ENCODE results near the gene TMEM100. TPM values are rescaled to one million over a fixed set of nuclear protein-coding genes. Genes with fewer than 3 reads are reported as not detected.

Gene TMEM100
- total RNA-seq, 1 experiment from 2014 or later, result not detected

DNA sequence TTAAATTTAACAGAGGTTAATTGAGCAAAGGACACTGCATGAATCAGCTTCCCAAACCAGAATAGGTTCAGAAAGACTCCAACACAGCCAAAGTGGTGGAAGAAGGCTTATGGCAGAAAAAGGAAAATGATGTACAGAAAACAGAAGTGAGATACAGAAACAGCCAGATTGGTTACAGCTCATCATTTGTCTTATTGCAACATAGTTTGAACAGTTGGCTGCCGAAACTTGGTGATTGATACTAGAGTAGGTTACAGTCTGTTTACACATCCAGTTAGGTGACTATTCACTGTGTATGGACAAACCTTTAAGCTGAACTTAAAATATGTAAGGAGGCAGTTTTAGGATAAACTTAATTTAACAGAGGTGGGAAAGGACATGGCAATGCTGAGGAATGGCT lies 18.3 kb downstream of the TMEM100 start:
- H3K9me3 ChIP-seq (ENCODE audit: insufficient read depth, low read depth), result no peaks in the 10 kb centered on the region
- H3K9me2 ChIP-seq (ENCODE audit: insufficient read depth), result no peaks in the 10 kb centered on the region
- H3K4me3 ChIP-seq, result no peak overlapping the region
- intact Hi-C loops (cut with micrococcal nuclease; ENCODE audit: unreplicated experiment), result no loop called here
- H2AFZ ChIP-seq, result no peak overlapping the region
- peaks cover 25% of the 10 kb centered on the region; the same call in 1 of the 2 replicates for H3K27me3 ChIP-seq (ENCODE audit: insufficient read depth, low read depth)
- H4K20me1 ChIP-seq (ENCODE audit: insufficient read depth), result no peaks in the 10 kb centered on the region
- TF ChIP-seq, protein P1, sequence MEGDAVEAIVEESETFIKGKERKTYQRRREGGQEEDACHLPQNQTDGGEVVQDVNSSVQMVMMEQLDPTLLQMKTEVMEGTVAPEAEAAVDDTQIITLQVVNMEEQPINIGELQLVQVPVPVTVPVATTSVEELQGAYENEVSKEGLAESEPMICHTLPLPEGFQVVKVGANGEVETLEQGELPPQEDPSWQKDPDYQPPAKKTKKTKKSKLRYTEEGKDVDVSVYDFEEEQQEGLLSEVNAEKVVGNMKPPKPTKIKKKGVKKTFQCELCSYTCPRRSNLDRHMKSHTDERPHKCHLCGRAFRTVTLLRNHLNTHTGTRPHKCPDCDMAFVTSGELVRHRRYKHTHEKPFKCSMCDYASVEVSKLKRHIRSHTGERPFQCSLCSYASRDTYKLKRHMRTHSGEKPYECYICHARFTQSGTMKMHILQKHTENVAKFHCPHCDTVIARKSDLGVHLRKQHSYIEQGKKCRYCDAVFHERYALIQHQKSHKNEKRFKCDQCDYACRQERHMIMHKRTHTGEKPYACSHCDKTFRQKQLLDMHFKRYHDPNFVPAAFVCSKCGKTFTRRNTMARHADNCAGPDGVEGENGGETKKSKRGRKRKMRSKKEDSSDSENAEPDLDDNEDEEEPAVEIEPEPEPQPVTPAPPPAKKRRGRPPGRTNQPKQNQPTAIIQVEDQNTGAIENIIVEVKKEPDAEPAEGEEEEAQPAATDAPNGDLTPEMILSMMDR (conservative IDR thresholded peaks at IDR 0.05), result no peak
- no peak for DNase-seq
- H3K36me3 ChIP-seq (ENCODE audit: low read depth), result no peaks in the 10 kb centered on the region
- POLR2A ChIA-PET (ENCODE audit: unreplicated experiment), result interaction anchor here (0.6 kb wide), 1 partner anchor 1488 kb away, joined by 3 read pairs; no protein-coding TSS in a partner anchor
- BruUV-seq (replicated peaks), result no TSS peak
- H3F3A ChIP-seq (ENCODE audit: insufficient read depth, low read depth), result 0 out of 2 replicates have a peak, but pooled peaks cover 5% of the 10 kb centered on the region
- peaks cover 32% of the 10 kb centered on the region for H3K4me1 ChIP-seq (replicated peaks; ENCODE audit: insufficient read depth)
- no peak overlapping the region for H3K27ac ChIP-seq
- CTCF ChIA-PET, result no interaction called here
- no peak overlapping the region for H3K4me2 ChIP-seq
- H3K79me2 ChIP-seq (ENCODE audit: low read depth), result no peaks in the 10 kb centered on the region

DNA sequence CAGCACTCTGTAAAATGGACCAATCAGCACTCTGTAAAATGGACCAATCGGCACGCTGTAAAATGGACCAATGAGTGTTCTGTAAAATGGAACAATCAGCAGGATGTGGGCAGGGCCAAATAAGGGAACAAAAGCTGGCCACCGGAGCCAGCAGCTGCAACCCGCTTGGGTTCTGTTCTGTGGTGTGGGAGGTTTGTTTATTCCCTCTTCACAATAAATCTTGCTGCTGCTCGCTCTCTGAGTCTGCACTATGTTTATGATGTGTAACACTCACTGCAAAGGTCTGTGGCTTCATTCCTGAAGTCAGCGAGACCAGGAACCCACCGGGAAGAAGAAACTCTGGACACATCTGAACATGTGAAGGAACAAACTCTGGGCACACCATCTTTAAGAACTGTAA lies 20.5 kb downstream of the TMEM100 start:
- intact Hi-C loops (cut with micrococcal nuclease; ENCODE audit: unreplicated experiment), result no loop called here
- H3K9me2 ChIP-seq (ENCODE audit: insufficient read depth), result no peaks in the 10 kb centered on the region
- no peaks in the 10 kb centered on the region for H3K79me2 ChIP-seq (ENCODE audit: low read depth)
- H3K4me3 ChIP-seq, result no peak overlapping the region
- BruUV-seq (replicated peaks), result no TSS peak
- POLR2A ChIA-PET (ENCODE audit: unreplicated experiment), result no interaction called here
- CTCF ChIA-PET, result no interaction called here
- H3K27me3 ChIP-seq (ENCODE audit: insufficient read depth, low read depth), result peaks cover 48% of the 10 kb centered on the region
- peaks cover 18% of the 10 kb centered on the region for H3K4me1 ChIP-seq (replicated peaks; ENCODE audit: insufficient read depth)
- no peak overlapping the region for H2AFZ ChIP-seq
- no peak overlapping the region for H3K4me2 ChIP-seq
- no peaks in the 10 kb centered on the region for H3K9me3 ChIP-seq (ENCODE audit: insufficient read depth, low read depth)
- TF ChIP-seq, protein P1 (conservative IDR thresholded peaks at IDR 0.05), result no peak
- TF ChIP-seq EZH2 (IDR thresholded peaks at IDR 0.05; ENCODE audit: low read depth), result no peak
- no peaks in the 10 kb centered on the region for H4K20me1 ChIP-seq (ENCODE audit: insufficient read depth)
- DNase-seq, result no peak
- no peaks in the 10 kb centered on the region for H3K36me3 ChIP-seq (ENCODE audit: low read depth)
- no peak overlapping the region for H3K27ac ChIP-seq
- H3F3A ChIP-seq (ENCODE audit: insufficient read depth, low read depth), result 0 out of 2 replicates have a peak, but pooled peaks cover 2% of the 10 kb centered on the region

DNA sequence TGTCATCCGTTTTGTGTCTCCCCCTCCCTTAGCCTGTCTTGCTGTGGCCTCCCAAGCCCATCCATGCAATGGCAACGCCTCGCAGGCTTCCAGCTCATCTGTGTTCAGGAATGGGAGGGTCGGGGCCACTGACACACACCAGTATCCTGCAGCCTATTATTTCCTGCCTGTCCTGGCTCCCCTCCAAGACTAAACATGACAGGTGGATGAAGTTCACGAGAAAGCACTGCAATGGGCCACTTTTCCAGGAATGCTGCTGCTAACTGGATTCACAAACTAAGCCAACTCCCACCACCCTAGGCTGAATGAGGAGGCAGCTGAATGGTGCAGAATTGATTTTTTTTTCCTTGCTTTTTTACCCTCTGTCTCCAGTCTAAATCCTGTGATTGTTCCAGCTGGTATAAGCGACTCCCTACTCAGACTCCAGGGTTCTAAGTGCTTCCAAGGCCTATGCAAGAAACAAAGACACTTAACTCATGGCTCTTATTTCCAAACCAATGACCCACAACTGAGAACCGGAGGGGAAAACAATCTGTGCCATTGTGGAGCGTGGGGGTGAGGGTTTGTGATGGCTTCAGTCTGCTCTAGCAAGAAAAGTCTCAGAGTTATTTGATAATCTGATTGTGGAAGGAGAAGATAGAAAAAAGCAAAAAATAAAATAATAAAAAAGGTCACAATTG lies 23.3 kb downstream of the TMEM100 start:
- no peak for DNase-seq
- no peaks in the 10 kb centered on the region for H3K9me2 ChIP-seq (ENCODE audit: insufficient read depth)
- H3K79me2 ChIP-seq (ENCODE audit: low read depth), result no peaks in the 10 kb centered on the region
- ChIA-PET CTCF (interaction anchor here (0.5 kb wide), 1 partner anchor 988 kb away, joined by 7 read pairs; no protein-coding TSS in a partner anchor), POLR2A (ENCODE audit: unreplicated experiment) (no interaction called here)
- no peaks in the 10 kb centered on the region for H3K9me3 ChIP-seq (ENCODE audit: insufficient read depth, low read depth)
- no peaks in the 10 kb centered on the region for H3K4me1 ChIP-seq (replicated peaks; ENCODE audit: insufficient read depth)
- H2AFZ ChIP-seq, result no peak overlapping the region
- H4K20me1 ChIP-seq (ENCODE audit: insufficient read depth), result no peaks in the 10 kb centered on the region
- no peak overlapping the region for H3K4me3 ChIP-seq
- intact Hi-C loops (cut with micrococcal nuclease; ENCODE audit: unreplicated experiment), result no loop called here
- no peaks in the 10 kb centered on the region for H3K36me3 ChIP-seq (ENCODE audit: low read depth)
- TF ChIP-seq, protein P1 (conservative IDR thresholded peaks at IDR 0.05), result no peak
- TF ChIP-seq EZH2 (IDR thresholded peaks at IDR 0.05; ENCODE audit: low read depth), result no peak
- H3F3A ChIP-seq (ENCODE audit: insufficient read depth, low read depth), result no peaks in the 10 kb centered on the region
- peaks cover 67% of the 10 kb centered on the region for H3K27me3 ChIP-seq (ENCODE audit: insufficient read depth, low read depth)
- H3K4me2 ChIP-seq, result no peak overlapping the region
- H3K27ac ChIP-seq, result no peak overlapping the region
- no TSS peak for BruUV-seq (replicated peaks)
